HepG2 (cell line): ENCODE results near the gene CD300LF. TPM values are rescaled to one million over a fixed set of nuclear protein-coding genes. Genes with fewer than 3 reads are reported as not detected.

Experiments used
- ATF1 ChIP-seq: IDR thresholded peaks from 2 replicates; pipeline ENCODE4 v1.6.1; 2016; ENCODE audit warnings: mild to moderate bottlenecking, control low read depth
- CEBPG ChIP-seq: IDR thresholded peaks from 2 replicates; pipeline ENCODE4 v1.6.1; 2016
- JUND ChIP-seq: sonication (generic); formaldehyde crosslinking; IDR thresholded peaks from 2 replicates; pipeline ENCODE4 v1.8.0; 2022; ENCODE audit warnings: mild to moderate bottlenecking, missing genetic modification reagents
- KDM2A ChIP-seq: sonication (generic); formaldehyde crosslinking; IDR thresholded peaks from 2 replicates; pipeline ENCODE4 v1.4.0; 2020; ENCODE audit warnings: low read depth, missing genetic modification reagents, borderline replicate concordance
- MAX ChIP-seq: IDR thresholded peaks from 2 replicates; pipeline ENCODE4 v1.6.1; 2012; ENCODE audit warnings: inconsistent platforms
- REXO4 ChIP-seq: sonication (generic); formaldehyde crosslinking; IDR thresholded peaks from 2 replicates; pipeline ENCODE4 v1.8.0; 2022; ENCODE audit warnings: missing genetic modification reagents, mild to moderate bottlenecking, borderline replicate concordance
- SOX6 ChIP-seq, 2 experiments: fragments of 450-650 bp in 1 of 2; sonication (generic) in 1 of 2; formaldehyde crosslinking in 1 of 2; IDR thresholded peaks; 2 replicates each; pipeline versions ENCODE4 v1.4.0 to v1.6.1; 2017 to 2020; ENCODE audit warnings: antibody characterized with exemption in 1 of 2, mild to moderate bottlenecking in 1 of 2, missing genetic modification reagents in 1 of 2
- SPEN ChIP-seq: sonication (generic); formaldehyde crosslinking; IDR thresholded peaks from 2 replicates; pipeline ENCODE4 v1.5.1; 2020; ENCODE audit warnings: low read depth, mild to moderate bottlenecking, missing genetic modification reagents
- ZBTB38 ChIP-seq: sonication (generic); formaldehyde crosslinking; IDR thresholded peaks from 2 replicates; pipeline ENCODE4 v1.5.1; 2020; ENCODE audit warnings: mild to moderate bottlenecking, missing genetic modification reagents
- ZBTB46 ChIP-seq: sonication (generic); formaldehyde crosslinking; IDR thresholded peaks from 2 replicates; pipeline ENCODE4 v1.4.0; 2020; ENCODE audit warnings: mild to moderate bottlenecking, missing genetic modification reagents, borderline replicate concordance
- ZNF33B ChIP-seq: sonication (generic); formaldehyde crosslinking; IDR thresholded peaks from 2 replicates; pipeline ENCODE4 v1.5.1; 2020; ENCODE audit warnings: mild to moderate bottlenecking, missing genetic modification reagents
- ZNF407 ChIP-seq: sonication (generic); formaldehyde crosslinking; IDR thresholded peaks from one replicate; pipeline ENCODE4 v1.5.1; 2020; ENCODE audit warnings: mild to moderate bottlenecking, missing genetic modification reagents; ENCODE audit errors: not compliant biosample characterization
- ZNF414 ChIP-seq: sonication (generic); formaldehyde crosslinking; IDR thresholded peaks from 2 replicates; pipeline ENCODE4 v1.5.0; 2020; ENCODE audit warnings: missing genetic modification reagents
- ZNF446 ChIP-seq: sonication (generic); formaldehyde crosslinking; IDR thresholded peaks from 2 replicates; pipeline ENCODE4 v1.5.0; 2020; ENCODE audit warnings: mild to moderate bottlenecking, missing genetic modification reagents
- ZNF572 ChIP-seq: sonication (generic); formaldehyde crosslinking; IDR thresholded peaks from 2 replicates; pipeline ENCODE4 v1.5.1; 2020; ENCODE audit warnings: mild to moderate bottlenecking, missing genetic modification reagents
- ZNF781 ChIP-seq: sonication (generic); formaldehyde crosslinking; IDR thresholded peaks from 2 replicates; pipeline ENCODE4 v1.5.1; 2020; ENCODE audit warnings: borderline replicate concordance, mild to moderate bottlenecking, missing genetic modification reagents; ENCODE audit errors: not compliant biosample characterization
- ZNF839 ChIP-seq: sonication (generic); formaldehyde crosslinking; IDR thresholded peaks from 2 replicates; pipeline ENCODE4 v1.4.0; 2020; ENCODE audit warnings: missing genetic modification reagents, mild to moderate bottlenecking, borderline replicate concordance
- ZNF883 ChIP-seq: sonication (generic); formaldehyde crosslinking; IDR thresholded peaks from 2 replicates; pipeline ENCODE4 v1.5.1; 2020; ENCODE audit warnings: mild to moderate bottlenecking, missing genetic modification reagents; ENCODE audit errors: not compliant biosample characterization
- polyA plus RNA-seq, 8 experiments: library from polyadenylated mRNA; depleted of rRNA in 3 of 8; stranded (reverse) in 7 of 8; unstranded in 1 of 8; fragments of >200 nt; fragmentation: Illumina TruSeq in 4 of 8; extraction: Trizol in 4 of 8; gene quantifications; 2 replicates each; pipeline versions ENCODE4 v1.2.1 to v1.2.3, GENCODE V29; 2011 to 2016; ENCODE audit warnings: low read depth in 4 of 8, missing spikeins in 1 of 8, mixed read lengths in 1 of 8; ENCODE audit not compliant: insufficient read depth in 1 of 8
- total RNA-seq, 5 experiments: library from RNA; depleted of rRNA; stranded (reverse); fragments of >200 nt; fragmentation: Illumina TruSeq; extraction: Trizol; gene quantifications; 2 replicates each; pipeline ENCODE4 v1.2.3, GENCODE V29; 2016; ENCODE audit warnings: low read depth in 1 of 5

CD300LF gene
- total and polyA plus RNA-seq, 2 of the 13 experiments (the other 11 are each of a cell fraction or from before 2014, with no cell fraction given) = not detected

- TF ChIP-seq ZNF414 = peak; percentile 100
- TF ChIP-seq ZNF33B = peak; percentile 100
- peak; percentile 100 for TF ChIP-seq ZBTB38 (CRISPR knock-in tag)
- TF ChIP-seq REXO4 (CRISPR knock-in tag) = peak; percentile 99
- peak; percentile 100 for TF ChIP-seq ZNF781 (CRISPR knock-in tag)
- TF ChIP-seq ZNF572 (CRISPR knock-in tag) = peak; percentile 96
- TF ChIP-seq ZBTB46 (CRISPR knock-in tag) = peak; percentile 64; the same call in 1 of the 2 replicates
- TF ChIP-seq SOX6 (IDR thresholded peaks at IDR 0.05) = no peak
- peak; percentile 87 for TF ChIP-seq SOX6 (CRISPR knock-in tag; IDR thresholded peaks at IDR 0.05)
- peak; percentile 100 for TF ChIP-seq ZNF407
- peak; percentile 95 for TF ChIP-seq MAX
- TF ChIP-seq SPEN = peak; percentile 99
- no peak for TF ChIP-seq ATF1 (CRISPR knock-in tag)
- peak; percentile 100 for TF ChIP-seq ZNF883
- peak; percentile 68 for TF ChIP-seq CEBPG (CRISPR knock-in tag)
- TF ChIP-seq JUND (CRISPR knock-in tag) = peak; percentile 86; the same call in 1 of the 2 replicates
- TF ChIP-seq ZNF446 (CRISPR knock-in tag) = peak; percentile 100
- peak; percentile 99 for TF ChIP-seq ZNF839 (CRISPR knock-in tag)
- TF ChIP-seq KDM2A = peak; percentile 100
These were observed 41.5 kb downstream of the CD300LF start (continued) for GRCh38 chr17:74671031-74671771.
